Renal cortex interstitium (tissue), 15 donors: Measurements from ENCODE around the gene TAS2R38. TPM values are rescaled to one million over a fixed set of nuclear protein-coding genes. Genes with fewer than 3 reads are reported as not detected.
"Not testable (repeated sequence)": the region's sequence is repeated elsewhere in the genome, so short reads cannot be mapped to it uniquely, and the experiment has no call there.

Experiments
- DNase-seq, 11 donors: peaks; one replicate each; pipeline ENCODE4 v3.0.0-alpha.2; 2013; ENCODE audit warnings: low read depth in 9 of 11, low spot score in 4 of 11; ENCODE audit errors: extremely low read depth in 1 of 11
- long read RNA-seq, 16 experiments: transcript quantifications; one replicate each; lab custom pipeline, GENCODE V29; 2026
- polyA plus RNA-seq, 3 donors: library from polyadenylated mRNA; unstranded; fragments of 120-200 nt; gene quantifications; one replicate each; pipeline ENCODE4 v1.2.1, GENCODE V29; 2013; ENCODE audit not compliant: insufficient read length in 3 of 3

The TAS2R38 gene
- polyA plus RNA-seq: not detected
- long read RNA-seq, donor 1: 0 reads
- long read RNA-seq, donor 2: 0 reads
- long read RNA-seq, donor 3: 0 reads
- long read RNA-seq, donor 4: 0 reads
- long read RNA-seq, donor 5: 0 reads
- long read RNA-seq, donor 6: 0 reads
- long read RNA-seq, donor 7: 0 reads
- long read RNA-seq, donor 8: 0 reads
- long read RNA-seq, donor 9: 0 reads
- long read RNA-seq, donor 10: 0 reads
- long read RNA-seq, donor 11: 0 reads
- long read RNA-seq, donor 12, partial matches to known transcripts: 0 of 1 reads
- long read RNA-seq, donor 12, other reads (novel, unspliced or antisense): 0 of 1 reads
- long read RNA-seq, donor 13: 0 reads
- long read RNA-seq, donor 14: 0 reads
- long read RNA-seq, donor 15: 0 reads
- long read RNA-seq, donor 16: 0 reads

GRCh38 chr7:141973673-141974072 is at the start of gene TAS2R38:
TSS of gene TAS2R38 (minus strand) at chr7:141973773. CDS start at chr7:141973689, 84 bp downstream.
- DNase-seq: no peak

DNA sequence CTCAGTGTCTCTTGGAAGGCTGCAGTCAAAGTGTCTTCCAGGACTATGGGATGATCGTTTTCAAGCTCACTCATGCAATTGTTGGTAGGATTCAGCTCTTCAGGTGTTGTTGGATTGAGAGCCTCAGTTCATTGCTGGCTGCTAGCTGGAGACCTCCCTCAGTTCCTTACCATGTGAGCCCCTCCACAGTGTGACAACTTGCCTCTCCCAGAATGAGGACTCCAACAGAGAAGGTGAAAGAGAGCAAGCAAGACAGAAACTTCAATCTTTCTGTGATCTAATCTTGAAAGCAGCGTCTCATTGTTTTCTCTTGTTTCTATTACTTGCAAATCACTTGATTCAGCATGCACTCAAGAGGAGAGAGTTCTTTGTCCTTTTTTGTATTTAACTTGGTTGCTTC is 44.6 kb upstream of the TAS2R38 start:
- no peak for DNase-seq

DNA sequence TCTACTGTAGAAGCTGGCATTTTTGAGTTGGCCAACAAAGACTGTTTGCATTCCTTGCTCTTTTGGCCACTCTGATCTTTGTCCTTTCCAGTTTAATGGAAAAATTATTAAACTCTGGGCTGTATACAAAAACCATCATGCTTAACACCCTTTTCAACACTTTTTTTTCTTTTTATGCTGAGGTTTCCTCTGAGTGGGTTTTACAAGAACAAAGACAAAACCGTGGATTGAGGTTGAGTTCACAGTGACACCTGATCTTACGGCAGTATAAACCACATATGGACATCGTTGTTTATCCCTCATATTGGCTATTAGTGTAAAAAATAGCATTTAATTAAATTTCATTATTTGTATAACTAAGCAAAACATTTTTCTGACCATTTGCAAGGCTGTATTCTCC is 43.9 kb upstream of the TAS2R38 start:
- no peak for DNase-seq

GRCh38 chr7:142012825-142013511 is 39.4 kb upstream of the TAS2R38 start:
- no peak for DNase-seq

DNA sequence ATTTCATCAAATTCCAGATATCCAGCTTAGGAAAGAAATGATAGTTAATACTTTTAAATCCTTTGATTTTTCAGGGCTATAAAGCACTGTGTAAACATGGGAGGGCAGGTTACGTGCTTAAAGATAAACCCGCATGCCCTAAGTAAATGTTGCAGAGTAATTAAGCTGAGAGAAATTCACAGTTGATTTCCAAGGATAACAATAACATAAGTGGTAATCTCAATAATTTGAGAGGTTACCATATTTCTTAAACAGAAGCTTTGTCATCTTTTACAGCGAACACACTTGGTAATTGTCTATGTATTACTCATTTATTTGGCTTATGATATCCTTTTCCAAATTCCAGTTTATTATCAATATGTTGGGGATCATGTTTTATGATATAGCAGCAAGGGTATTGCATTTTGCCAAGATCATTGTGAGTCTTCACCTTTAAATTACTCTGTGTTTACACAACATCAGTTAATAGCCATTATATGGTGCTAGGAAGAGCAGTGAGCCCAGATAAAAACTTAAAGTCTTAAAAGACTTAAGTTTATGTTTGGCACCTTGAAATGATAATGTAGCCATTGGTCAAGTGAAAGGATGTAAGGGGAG is 37.5 kb upstream of the TAS2R38 start:
- DNase-seq: no peak

DNA sequence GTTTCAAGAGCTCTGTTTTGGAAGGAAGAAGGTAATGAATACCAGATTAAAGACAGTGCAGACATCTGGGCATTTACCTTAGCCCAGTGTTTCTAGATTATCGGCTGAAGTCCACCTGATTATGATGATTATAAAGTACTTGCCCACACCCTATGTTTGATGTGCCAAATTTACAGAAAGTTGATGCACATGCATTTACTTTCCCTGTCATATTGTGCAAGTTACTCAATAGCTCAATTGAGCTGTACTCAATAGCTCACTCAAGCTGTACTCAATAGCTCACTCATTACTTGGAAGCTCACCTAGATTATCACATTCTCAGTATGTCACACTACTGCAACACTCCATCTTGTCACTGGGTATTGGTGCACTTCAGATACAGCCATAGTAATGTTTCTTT is 35.6 kb upstream of the TAS2R38 start:
- DNase-seq: no peak

DNA sequence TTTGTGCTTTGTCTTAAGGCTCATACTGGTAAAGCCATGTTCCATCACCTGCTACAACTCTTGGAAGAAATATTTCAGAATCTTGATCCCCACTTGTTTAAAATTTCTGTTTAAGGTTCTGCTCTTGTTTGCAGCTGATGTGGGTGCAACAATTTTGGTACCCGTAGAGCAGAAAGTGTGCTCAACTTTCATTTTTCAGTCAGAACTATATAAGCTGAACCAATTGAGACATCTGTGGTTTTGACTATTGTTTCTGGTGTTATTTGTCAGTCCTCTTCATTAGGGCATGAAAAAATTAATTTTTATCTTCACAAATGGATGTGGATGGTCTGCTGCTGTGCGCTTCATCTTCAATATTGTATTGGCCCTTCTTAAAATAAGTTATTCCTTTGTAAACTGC is 33.0 kb upstream of the TAS2R38 start:
- no peak for DNase-seq

DNA sequence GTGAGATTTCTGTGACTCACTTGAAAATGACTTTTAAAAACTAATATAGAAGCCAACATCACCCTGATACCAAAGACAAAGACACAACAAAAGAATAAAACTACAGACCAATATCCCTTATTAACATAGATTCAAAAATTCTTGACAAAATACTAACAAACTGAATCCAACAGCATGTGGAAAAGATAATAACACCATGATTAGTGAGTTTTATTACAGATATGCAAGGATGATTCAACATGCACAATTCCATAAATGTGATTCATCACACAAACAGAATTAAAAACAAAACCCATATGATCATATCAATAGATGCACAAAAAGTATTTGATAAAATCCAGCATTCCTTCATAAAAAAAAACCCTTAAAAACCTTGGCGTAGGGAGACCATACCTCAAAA is 28.6 kb upstream of the TAS2R38 start:
- no peak for DNase-seq

GRCh38 chr7:142001163-142001874 is 27.7 kb upstream of the TAS2R38 start:
- DNase-seq: no peak

- DNase-seq: no peak
Observed at GRCh38 chr7:142000244-142000643, 26.7 kb upstream of the TAS2R38 start.

GRCh38 chr7:141999058-141999623 is 25.6 kb upstream of the TAS2R38 start:
- DNase-seq: no peak

GRCh38 chr7:141993354-141993753 is 19.8 kb upstream of the TAS2R38 start:
- DNase-seq: no peak

- no peak for DNase-seq
Observed at GRCh38 chr7:141992688-141993087, 19.1 kb upstream of the TAS2R38 start.

DNA sequence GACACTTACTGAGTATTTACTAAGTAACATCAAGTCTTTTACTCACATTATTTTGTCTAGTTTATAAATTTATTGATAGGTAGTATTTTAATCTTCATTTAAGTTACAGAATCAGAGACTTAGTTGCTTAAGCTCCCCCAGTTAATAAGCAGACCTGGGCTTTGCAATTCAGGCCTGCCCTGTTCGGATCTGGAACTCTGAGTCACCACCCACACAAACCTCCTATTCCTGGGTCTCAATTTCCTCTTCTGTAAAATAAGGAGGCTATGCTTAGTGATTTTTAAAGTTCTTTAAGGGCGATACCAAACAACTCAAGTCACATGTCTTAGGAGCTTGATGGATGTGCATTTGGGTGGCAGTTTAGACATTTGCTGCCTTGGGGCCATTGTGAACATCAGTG is 18.6 kb upstream of the TAS2R38 start:
- no peak for DNase-seq

- no peak for DNase-seq
Observed at GRCh38 chr7:141991140-141991539, 17.6 kb upstream of the TAS2R38 start.

GRCh38 chr7:141990011-141990725 is 16.6 kb upstream of the TAS2R38 start:
- no peak for DNase-seq

- not testable (repeated sequence) for DNase-seq
Observed at GRCh38 chr7:141987803-141988202, 14.2 kb upstream of the TAS2R38 start.

- no peak for DNase-seq
Observed at GRCh38 chr7:141986923-141987322, 13.3 kb upstream of the TAS2R38 start.

- not testable (repeated sequence) for DNase-seq
Observed at GRCh38 chr7:141985926-141986325, 12.4 kb upstream of the TAS2R38 start.
